Left ventricle myocardium superior (tissue), 1 donor: ENCODE measurements around the gene RENBP. TPM values are rescaled to one million over a fixed set of nuclear protein-coding genes. Genes with fewer than 3 reads are reported as not detected.
A peak's percentile ranks its signal among the peaks of the same experiment; 100 is the strongest.

Source experiments
- ATAC-seq: fragments of 200-7000 bp; cut with Tn5 transposase; one replicate; pipeline ENCODE4 v1.9.1; 2020; ENCODE audit warnings: mild to moderate bottlenecking, moderate library complexity
- DNase-seq: peaks from one replicate; pipeline ENCODE4 v3.0.0-alpha.2; 2020
- intact Hi-C: fragments of 100-400 bp; cut with micrococcal nuclease; formaldehyde crosslinking; loops from one replicate; pipeline ENCODE4 v1.11.0; 2022
- total RNA-seq: library from RNA; stranded (reverse); fragmentation: NEBNext Ultra II Directional; extraction: Animal tissue kit (Norgen Biotek cat#: 25700); gene quantifications from one replicate; pipeline ENCODE4 v1.2.1, GENCODE V29; 2021
- donor health status: DM: no; HTN: yes; CAD: no; lungs with severe emphysema.

RENBP gene
- total RNA-seq, 1 donor from 2014 or later: 8.9 TPM

GRCh38 chrX:153957224-153957623, 12.8 kb upstream of the RENBP start:
- DNase-seq: no peak
- intact Hi-C loops: loop anchor here (10.0 kb wide), 1 partner anchor 192 kb away; the partner anchor contains the start of gene PLXNB3
- no peak for ATAC-seq

- DNase-seq (no peak), ATAC-seq (no peak)
- intact Hi-C loops: loop anchor here (10.0 kb wide), 1 partner anchor 191 kb away; the partner anchor contains the start of gene PLXNB3
Measured at GRCh38 chrX:153956044-153956907, 11.8 kb upstream of the RENBP start.

GRCh38 chrX:153955228-153955732, 10.8 kb upstream of the RENBP start:
- intact Hi-C loops: loop anchor here (10.0 kb wide), 1 partner anchor 190 kb away; the partner anchor contains the start of gene PLXNB3
- DNase-seq: no peak
- no peak for ATAC-seq

GRCh38 chrX:153954558-153955227, 10.2 kb upstream of the RENBP start:
- DNase-seq: no peak
- ATAC-seq: no peak
- intact Hi-C loops: loop anchor here (10.0 kb wide), 1 partner anchor 190 kb away; the partner anchor contains the start of gene PLXNB3

GRCh38 chrX:153953892-153954557, 9.6 kb upstream of the RENBP start:
- DNase-seq (no peak), ATAC-seq (peak; percentile 4)
- intact Hi-C loops: loop anchor here (10.0 kb wide), 1 partner anchor 189 kb away; the partner anchor contains the start of gene PLXNB3

- intact Hi-C loops: loop anchor here (10.0 kb wide), 1 partner anchor 189 kb away; the partner anchor contains the start of gene PLXNB3
- peak; percentile 79 for DNase-seq
Measured at GRCh38 chrX:153953342-153953830, 8.9 kb upstream of the RENBP start.

GRCh38 chrX:153952373-153953026, 8.1 kb upstream of the RENBP start:
- intact Hi-C loops: loop anchor here (10.0 kb wide), 1 partner anchor 188 kb away; the partner anchor contains the start of gene PLXNB3
- DNase-seq (no peak), ATAC-seq (no peak)

More at GRCh38 chrX:153953342-153953830, 8.9 kb upstream of the RENBP start:
- peak; percentile 74 for ATAC-seq

- ATAC-seq: no peak
- no peak for DNase-seq
- intact Hi-C loops: loop anchor here (10.0 kb wide), 1 partner anchor 187 kb away; the partner anchor contains the start of gene PLXNB3
Measured at GRCh38 chrX:153951683-153952372, 7.4 kb upstream of the RENBP start.

- ATAC-seq: no peak
- no peak for DNase-seq
- intact Hi-C loops: loop anchor here (10.0 kb wide), 1 partner anchor 185 kb away; the partner anchor contains the start of gene PLXNB3
Measured at GRCh38 chrX:153950127-153950526, 5.7 kb upstream of the RENBP start.

- DNase-seq (no peak), ATAC-seq (peak; percentile 6)
- intact Hi-C loops: no loop called here
Measured at GRCh38 chrX:153948847-153949805, 4.7 kb upstream of the RENBP start.

GRCh38 chrX:153948002-153948466, 3.6 kb upstream of the RENBP start:
- intact Hi-C loops: no loop called here
- DNase-seq: no peak
- ATAC-seq: peak; percentile 30

- ATAC-seq (peak; percentile 77), DNase-seq (peak; percentile 78)
- intact Hi-C loops: no loop called here
Measured at GRCh38 chrX:153947009-153947769, 2.7 kb upstream of the RENBP start.

- intact Hi-C loops: no loop called here
- ATAC-seq: no peak
- DNase-seq: no peak
Measured at GRCh38 chrX:153945956-153946943, 1.8 kb upstream of the RENBP start.

- ATAC-seq (peak; percentile 6), DNase-seq (no peak)
- intact Hi-C loops: no loop called here
Measured at GRCh38 chrX:153944800-153945150, 332 bp upstream of the RENBP start.
